ENCODE data around the gene GAPDHS.

DNA sequence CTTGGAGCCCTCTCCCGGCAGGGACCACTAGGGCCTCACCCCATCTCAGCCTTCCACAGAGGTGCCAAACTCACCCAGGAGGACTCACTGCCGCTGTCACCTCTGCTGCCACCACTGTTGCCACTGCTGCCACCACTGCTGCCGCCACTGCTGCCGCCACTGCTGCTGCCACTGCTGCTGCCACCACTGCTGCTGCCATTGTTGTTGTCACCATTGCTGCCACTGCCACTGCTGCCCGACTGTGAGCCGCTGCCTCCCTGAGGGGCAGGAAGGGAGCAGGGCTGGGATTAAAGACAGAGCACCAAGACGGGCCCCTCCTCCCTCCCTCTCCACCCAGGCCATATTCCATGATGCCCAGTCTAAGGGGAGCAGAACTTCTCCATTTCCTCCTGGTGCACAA lies 21.9 kb upstream of the GAPDHS start:
- no peak for TF ChIP-seq CEBPB (IDR thresholded peaks at IDR 0.05; ENCODE audit: low read depth)
- no peak for TF ChIP-seq ZNF274 (IDR thresholded peaks at IDR 0.05; ENCODE audit: low read depth, low read length)
- TF ChIP-seq, protein P1, sequence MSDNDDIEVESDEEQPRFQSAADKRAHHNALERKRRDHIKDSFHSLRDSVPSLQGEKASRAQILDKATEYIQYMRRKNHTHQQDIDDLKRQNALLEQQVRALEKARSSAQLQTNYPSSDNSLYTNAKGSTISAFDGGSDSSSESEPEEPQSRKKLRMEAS (IDR thresholded peaks at IDR 0.05) = no peak
- TF ChIP-seq, protein P2, sequence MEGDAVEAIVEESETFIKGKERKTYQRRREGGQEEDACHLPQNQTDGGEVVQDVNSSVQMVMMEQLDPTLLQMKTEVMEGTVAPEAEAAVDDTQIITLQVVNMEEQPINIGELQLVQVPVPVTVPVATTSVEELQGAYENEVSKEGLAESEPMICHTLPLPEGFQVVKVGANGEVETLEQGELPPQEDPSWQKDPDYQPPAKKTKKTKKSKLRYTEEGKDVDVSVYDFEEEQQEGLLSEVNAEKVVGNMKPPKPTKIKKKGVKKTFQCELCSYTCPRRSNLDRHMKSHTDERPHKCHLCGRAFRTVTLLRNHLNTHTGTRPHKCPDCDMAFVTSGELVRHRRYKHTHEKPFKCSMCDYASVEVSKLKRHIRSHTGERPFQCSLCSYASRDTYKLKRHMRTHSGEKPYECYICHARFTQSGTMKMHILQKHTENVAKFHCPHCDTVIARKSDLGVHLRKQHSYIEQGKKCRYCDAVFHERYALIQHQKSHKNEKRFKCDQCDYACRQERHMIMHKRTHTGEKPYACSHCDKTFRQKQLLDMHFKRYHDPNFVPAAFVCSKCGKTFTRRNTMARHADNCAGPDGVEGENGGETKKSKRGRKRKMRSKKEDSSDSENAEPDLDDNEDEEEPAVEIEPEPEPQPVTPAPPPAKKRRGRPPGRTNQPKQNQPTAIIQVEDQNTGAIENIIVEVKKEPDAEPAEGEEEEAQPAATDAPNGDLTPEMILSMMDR (IDR thresholded peaks at IDR 0.05 in 2 of 3, conservative IDR thresholded peaks at IDR 0.05 in 1 of 3; ENCODE audit: borderline replicate concordance in 1 of 3, insufficient read depth in 1 of 3, low read depth in 2 of 3, low read length in 2 of 3) = no peak
- no peak for TF ChIP-seq EZH2phosphoT487 (IDR thresholded peaks at IDR 0.05; ENCODE audit: borderline replicate concordance)
